Prostate gland (tissue), 2 donors: ENCODE results near the gene PRKAG2.
"Not testable (repeated sequence)": the region's sequence is repeated elsewhere in the genome, so short reads cannot be mapped to it uniquely, and the experiment has no call there.

ENCODE experiments used
- CTCF ChIP-seq, 4 experiments: fragments of 200-600 bp in 2 of 4; fragments of 450-650 bp in 2 of 4; sonication (generic) in 2 of 4; IDR thresholded peaks; 1 replicate in 3 of 4; 2 replicates in 1 of 4; pipeline ENCODE4 v1.5.1; 2016 to 2019; ENCODE audit warnings: antibody characterized with exemption in 4 of 4, mild to moderate bottlenecking in 2 of 4, moderate library complexity in 2 of 4
- POLR2A ChIP-seq: fragments of 450-650 bp; IDR thresholded peaks from one replicate; pipeline ENCODE4 v1.6.1; 2016; ENCODE audit warnings: antibody characterized with exemption, mild to moderate bottlenecking
- POLR2AphosphoS5 ChIP-seq: sonication (generic); formaldehyde crosslinking; IDR thresholded peaks from one replicate; pipeline ENCODE4 v1.6.1; 2017; ENCODE audit warnings: antibody characterized with exemption

DNA sequence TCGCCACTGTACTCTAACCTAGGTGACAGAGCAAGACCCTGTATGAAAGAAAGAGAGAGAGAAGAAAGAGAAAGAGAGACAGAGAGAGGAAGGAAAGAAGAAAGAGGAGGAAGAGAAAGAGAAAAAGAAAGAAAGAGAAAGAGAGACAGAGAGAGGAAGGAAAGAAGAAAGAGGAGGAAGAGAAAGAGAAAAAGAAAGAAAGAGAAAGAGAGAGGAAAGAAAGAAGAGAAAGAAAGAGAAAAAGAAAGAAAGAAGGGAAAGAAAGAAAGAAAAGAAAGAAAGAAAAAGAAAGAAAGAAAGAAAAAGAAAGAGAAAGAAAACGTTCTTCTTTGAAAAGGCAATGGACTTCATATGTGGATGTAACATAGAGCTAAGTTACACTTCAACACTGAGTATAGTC lies 340.7 kb downstream of the PRKAG2 start:
- TF ChIP-seq CTCF (IDR thresholded peaks at IDR 0.05); POLR2A; POLR2AphosphoS5: not testable (repeated sequence)
